ENCODE results near the gene KRTAP10-10.

DNA sequence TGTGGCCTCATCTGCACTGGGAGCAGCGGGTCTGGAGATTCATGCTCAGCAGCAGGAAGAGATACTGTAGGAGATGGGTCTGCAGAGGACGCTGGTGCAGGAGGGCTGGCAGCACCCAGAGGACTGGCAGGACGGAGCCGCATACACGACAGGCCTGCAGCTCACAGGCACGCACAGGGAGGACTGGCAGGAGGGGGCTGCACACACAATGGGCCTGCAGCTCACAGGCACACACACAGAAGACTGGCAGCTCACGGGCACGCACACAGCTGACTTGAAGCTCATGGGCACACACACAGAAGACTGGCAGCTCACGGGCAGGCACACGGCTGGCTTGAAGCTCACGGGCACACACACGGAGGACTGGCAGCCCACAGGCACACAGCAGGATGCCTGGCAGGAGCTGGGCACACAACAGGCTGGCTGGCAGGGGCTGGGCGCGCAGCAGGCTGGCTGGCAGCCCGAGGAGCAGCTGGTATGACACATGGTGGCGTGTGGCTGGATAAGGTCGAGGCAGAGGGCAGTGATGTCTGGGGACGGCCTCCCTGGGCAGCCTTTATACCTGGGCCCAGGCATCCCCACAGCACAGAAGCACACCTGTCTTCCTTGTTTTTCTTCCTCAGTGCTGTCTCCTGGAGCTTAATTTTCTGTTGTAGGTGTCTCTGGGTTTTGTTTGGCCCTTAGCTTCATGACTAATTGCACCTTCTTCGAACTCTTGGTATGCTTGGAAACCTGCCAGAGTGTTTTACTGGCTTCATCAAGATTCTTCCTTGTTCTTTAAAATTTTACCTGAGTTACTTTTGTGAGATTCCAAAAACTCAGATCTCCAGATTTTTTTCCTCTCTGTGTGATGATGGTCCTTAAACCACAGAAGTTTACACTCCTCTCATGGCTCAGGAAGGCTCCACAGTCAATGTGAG, 29.5 kb downstream of the KRTAP10-10 start, which contains the start of gene KRTAP12-2:
- TF ChIP-seq POLR2A (IDR thresholded peaks at IDR 0.05) = no peak
- TF ChIP-seq, protein P1, sequence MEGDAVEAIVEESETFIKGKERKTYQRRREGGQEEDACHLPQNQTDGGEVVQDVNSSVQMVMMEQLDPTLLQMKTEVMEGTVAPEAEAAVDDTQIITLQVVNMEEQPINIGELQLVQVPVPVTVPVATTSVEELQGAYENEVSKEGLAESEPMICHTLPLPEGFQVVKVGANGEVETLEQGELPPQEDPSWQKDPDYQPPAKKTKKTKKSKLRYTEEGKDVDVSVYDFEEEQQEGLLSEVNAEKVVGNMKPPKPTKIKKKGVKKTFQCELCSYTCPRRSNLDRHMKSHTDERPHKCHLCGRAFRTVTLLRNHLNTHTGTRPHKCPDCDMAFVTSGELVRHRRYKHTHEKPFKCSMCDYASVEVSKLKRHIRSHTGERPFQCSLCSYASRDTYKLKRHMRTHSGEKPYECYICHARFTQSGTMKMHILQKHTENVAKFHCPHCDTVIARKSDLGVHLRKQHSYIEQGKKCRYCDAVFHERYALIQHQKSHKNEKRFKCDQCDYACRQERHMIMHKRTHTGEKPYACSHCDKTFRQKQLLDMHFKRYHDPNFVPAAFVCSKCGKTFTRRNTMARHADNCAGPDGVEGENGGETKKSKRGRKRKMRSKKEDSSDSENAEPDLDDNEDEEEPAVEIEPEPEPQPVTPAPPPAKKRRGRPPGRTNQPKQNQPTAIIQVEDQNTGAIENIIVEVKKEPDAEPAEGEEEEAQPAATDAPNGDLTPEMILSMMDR (IDR thresholded peaks at IDR 0.05) = no peak
- no peak for TF ChIP-seq POLR2AphosphoS5 (IDR thresholded peaks at IDR 0.05)
